Lower leg skin (tissue), 4 donors: ENCODE measurements around the gene SH2D7. TPM values are rescaled to one million over a fixed set of nuclear protein-coding genes. Genes with fewer than 3 reads are reported as not detected.

Experiments used
- DNase-seq, 2 donors: peaks; one replicate each; pipeline ENCODE4 v3.0.0-alpha.2; 2019; ENCODE audit warnings: low spot score in 2 of 2
- H3K4me3 ChIP-seq: fragments of 200-600 bp; sonication (generic); 2 replicates; pipeline ENCODE4 v1.5.1; 2017; ENCODE audit warnings: mild to moderate bottlenecking, low read depth; ENCODE audit not compliant: poor library complexity, severe bottlenecking
- CTCF ChIP-seq, 3 donors: fragments of 450-650 bp; IDR thresholded peaks; one replicate each; pipeline ENCODE4 v1.5.1; 2016; ENCODE audit warnings: antibody characterized with exemption in 3 of 3, mild to moderate bottlenecking in 3 of 3, moderate library complexity in 2 of 3
- POLR2A ChIP-seq, 2 donors: fragments of 450-650 bp; IDR thresholded peaks; one replicate each; pipeline ENCODE4 v1.6.1; 2016 to 2017; ENCODE audit warnings: antibody characterized with exemption in 2 of 2, mild to moderate bottlenecking in 1 of 2, moderate library complexity in 1 of 2
- WGBS, 2 donors: methylation state at CpG; one replicate each; pipeline ENCODE4 v1.1.5; 2018; 5-methylcytosine and 5-hydroxymethylcytosine counted together
- intact Hi-C: fragments of 100-400 bp; cut with DNase I; formaldehyde crosslinking; loops from one replicate; pipeline ENCODE4 v1.15.0; 2023; ENCODE audit warnings: low total_unique reads
- total RNA-seq, 4 donors: library from RNA; depleted of rRNA; stranded (reverse); fragments of >200 nt; gene quantifications; one replicate each; pipeline ENCODE4 v1.1.0, GENCODE V29; 2016

The SH2D7 gene
- total RNA-seq, 4 donors from 2014 or later, result not detected

DNA sequence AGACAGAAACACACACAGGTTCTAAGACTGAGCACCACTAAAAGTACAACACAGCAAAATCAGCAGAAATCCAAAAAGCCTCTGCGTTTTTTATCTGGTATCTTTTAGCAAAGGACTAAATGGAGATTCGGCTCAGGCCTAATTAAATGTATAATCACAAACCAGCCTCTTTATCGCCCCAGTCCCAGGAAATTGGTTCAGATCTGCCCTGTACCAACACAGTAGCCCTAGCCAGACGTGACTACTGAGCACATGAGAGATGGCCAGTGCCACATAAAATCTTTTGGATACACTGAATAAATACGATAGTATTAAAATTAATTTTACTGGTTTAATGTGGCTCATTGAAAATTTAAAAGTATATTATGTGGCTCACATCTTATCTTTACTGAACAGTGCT is 34.6 kb upstream of the SH2D7 start:
- H3K4me3 ChIP-seq, result no peak overlapping the region
- DNase-seq, result no peak
- intact Hi-C loops, result no loop called here
- 75 to 82% methylated on average over 5 of the region's 5 CpGs for WGBS, 2 donors
- TF ChIP-seq POLR2A (IDR thresholded peaks at IDR 0.05), result no peak
- TF ChIP-seq CTCF (IDR thresholded peaks at IDR 0.05), result no peak

DNA sequence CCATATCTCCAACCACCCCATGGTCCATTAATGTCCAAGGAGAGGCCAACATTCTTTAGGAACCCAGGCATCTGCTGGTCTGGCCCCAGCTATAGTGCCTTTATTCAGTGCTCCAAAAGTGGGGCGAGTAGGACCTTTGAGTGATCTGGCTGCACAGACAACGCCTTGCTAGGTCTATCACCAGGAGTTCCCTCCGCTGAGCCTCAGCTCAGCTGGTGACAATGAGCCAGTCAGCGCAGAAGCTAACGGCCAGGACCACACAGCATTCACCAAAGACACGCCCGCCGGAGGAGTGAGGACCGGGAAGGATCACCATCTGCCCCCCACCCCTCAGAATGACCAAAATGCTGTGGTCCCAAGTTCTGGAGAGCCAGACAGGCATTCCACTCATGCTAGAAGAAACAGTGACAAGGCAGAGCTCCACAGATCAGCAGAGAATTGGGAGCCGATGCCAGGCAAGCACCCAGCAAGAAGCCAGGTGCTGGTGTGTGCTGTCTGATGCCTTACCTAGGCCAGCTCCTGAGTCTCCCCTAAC is 33.9 kb upstream of the SH2D7 start:
- no peak for DNase-seq
- H3K4me3 ChIP-seq, result no peak overlapping the region
- intact Hi-C loops, result no loop called here
- TF ChIP-seq POLR2A (IDR thresholded peaks at IDR 0.05), result no peak
- no peak for TF ChIP-seq CTCF (IDR thresholded peaks at IDR 0.05)
- WGBS, 2 donors, result 78 to 92% methylated on average over 5 to 10 of the region's 10 CpGs

- TF ChIP-seq POLR2A (IDR thresholded peaks at IDR 0.05) (no peak), CTCF (IDR thresholded peaks at IDR 0.05) (no peak)
- 67% methylated on average over 3 of the region's 3 CpGs for WGBS, 2 donors
- peak in 1 of 2 donors; percentile 72 for DNase-seq
- intact Hi-C loops, result no loop called here
- H3K4me3 ChIP-seq, result no peak overlapping the region
These were observed 33.1 kb upstream of the SH2D7 start for GRCh38 chr15:78059110-78059839.

DNA sequence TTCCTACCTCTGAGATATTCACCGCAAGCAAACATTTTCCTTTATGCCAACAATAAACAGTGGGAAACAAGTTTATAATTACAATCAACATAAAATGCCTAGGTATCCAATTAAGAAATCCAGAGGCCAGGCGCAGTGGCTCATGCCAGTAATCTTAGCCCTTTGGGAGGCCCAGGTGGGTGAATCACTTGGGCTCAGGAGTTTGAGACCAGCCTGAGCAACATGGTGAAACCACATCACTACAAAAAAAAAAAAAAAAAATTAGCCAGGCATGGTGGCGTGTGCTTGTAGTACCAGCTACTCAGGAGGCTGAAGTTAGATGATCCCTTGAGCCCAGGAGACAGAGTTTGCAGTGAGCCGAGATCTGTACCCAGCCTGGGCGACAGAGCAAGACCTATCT is 32.1 kb upstream of the SH2D7 start:
- TF ChIP-seq POLR2A (IDR thresholded peaks at IDR 0.05), result no peak
- no peak for TF ChIP-seq CTCF (IDR thresholded peaks at IDR 0.05)
- no peak overlapping the region for H3K4me3 ChIP-seq
- intact Hi-C loops, result no loop called here
- WGBS, 2 donors, result 88 to 92% methylated on average over 5 of the region's 5 CpGs
- no peak for DNase-seq

DNA sequence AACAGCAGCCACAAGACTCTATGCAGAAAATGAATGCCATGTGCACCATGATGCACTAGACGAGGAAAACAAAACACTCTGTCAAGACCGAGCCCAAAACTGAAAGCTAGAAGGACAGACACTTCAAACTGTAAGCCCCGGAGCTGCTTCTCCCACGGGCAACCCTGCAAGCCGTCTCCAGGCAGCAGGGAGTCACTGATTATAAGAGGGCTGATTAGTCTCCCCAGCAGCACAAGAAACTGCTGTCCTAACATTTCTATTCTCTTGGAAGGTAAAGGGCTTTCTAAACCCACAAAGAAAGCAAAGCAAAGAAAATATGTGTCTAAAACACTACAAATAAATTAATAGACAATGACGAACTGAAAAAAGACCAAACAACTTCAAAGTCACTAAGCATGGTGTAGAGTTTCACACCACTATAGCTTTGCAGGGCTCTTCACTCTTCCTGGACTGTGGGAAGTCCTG is 30.4 kb upstream of the SH2D7 start:
- no peak for TF ChIP-seq POLR2A (IDR thresholded peaks at IDR 0.05)
- TF ChIP-seq CTCF (IDR thresholded peaks at IDR 0.05), result no peak
- DNase-seq, result peak in 1 of 2 donors; percentile 81
- 7 to 11% methylated on average over 6 of the region's 6 CpGs for WGBS, 2 donors
- no peak overlapping the region for H3K4me3 ChIP-seq
- intact Hi-C loops, result no loop called here
